Measurements from ENCODE around the gene POMT1.

Gene POMT1

DNA sequence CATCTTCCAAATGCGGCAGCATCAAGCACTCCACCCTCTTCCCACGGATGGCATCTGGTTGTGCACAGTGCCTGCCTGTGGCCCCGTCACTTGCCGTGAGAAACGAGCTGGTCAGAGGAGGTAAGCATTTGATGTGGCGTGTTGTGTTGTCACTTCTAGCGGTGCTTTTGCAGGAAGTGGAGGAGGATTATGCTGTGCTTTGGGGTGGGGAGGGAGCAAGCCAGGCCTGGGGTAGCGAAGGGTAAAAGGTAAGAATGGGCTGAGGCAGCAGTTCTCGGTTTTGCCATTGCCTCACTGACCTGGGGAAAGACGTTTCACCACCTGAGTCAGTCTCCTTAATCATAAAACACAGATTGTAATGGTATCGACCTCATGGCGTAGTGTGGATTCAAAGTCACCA is 2.3 kb upstream of the POMT1 start:
- Histone ChIP-seq H3K27ac (peak overlapping the region; percentile 99), H3K27me3 (ENCODE audit: insufficient read depth, low read depth) (no peaks in the 10 kb centered on the region), H3K36me3 (ENCODE audit: insufficient read depth) (peaks cover 3% of the 10 kb centered on the region; the same call in 1 of the 2 replicates), H3K4me1 (ENCODE audit: low read depth, poor library complexity, severe bottlenecking) (peaks cover 73% of the 10 kb centered on the region), H3K79me2 (ENCODE audit: insufficient read depth, low read depth) (peaks cover 37% of the 10 kb centered on the region), H2AFZ (ENCODE audit: low read depth) (no peak overlapping the region), H3K4me3 (IDR thresholded peaks at IDR 0.05; ENCODE audit: insufficient read depth, low read depth, low read length) (no peak overlapping the region), H3K4me2 (peak overlapping the region; percentile 97), H3K9ac (peak overlapping the region; percentile 82), H4K20me1 (ENCODE audit: insufficient read depth) (no peaks in the 10 kb centered on the region)
- TF ChIP-seq, protein P1, sequence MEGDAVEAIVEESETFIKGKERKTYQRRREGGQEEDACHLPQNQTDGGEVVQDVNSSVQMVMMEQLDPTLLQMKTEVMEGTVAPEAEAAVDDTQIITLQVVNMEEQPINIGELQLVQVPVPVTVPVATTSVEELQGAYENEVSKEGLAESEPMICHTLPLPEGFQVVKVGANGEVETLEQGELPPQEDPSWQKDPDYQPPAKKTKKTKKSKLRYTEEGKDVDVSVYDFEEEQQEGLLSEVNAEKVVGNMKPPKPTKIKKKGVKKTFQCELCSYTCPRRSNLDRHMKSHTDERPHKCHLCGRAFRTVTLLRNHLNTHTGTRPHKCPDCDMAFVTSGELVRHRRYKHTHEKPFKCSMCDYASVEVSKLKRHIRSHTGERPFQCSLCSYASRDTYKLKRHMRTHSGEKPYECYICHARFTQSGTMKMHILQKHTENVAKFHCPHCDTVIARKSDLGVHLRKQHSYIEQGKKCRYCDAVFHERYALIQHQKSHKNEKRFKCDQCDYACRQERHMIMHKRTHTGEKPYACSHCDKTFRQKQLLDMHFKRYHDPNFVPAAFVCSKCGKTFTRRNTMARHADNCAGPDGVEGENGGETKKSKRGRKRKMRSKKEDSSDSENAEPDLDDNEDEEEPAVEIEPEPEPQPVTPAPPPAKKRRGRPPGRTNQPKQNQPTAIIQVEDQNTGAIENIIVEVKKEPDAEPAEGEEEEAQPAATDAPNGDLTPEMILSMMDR (conservative IDR thresholded peaks at IDR 0.05; ENCODE audit: low read depth, low read length), result no peak

DNA sequence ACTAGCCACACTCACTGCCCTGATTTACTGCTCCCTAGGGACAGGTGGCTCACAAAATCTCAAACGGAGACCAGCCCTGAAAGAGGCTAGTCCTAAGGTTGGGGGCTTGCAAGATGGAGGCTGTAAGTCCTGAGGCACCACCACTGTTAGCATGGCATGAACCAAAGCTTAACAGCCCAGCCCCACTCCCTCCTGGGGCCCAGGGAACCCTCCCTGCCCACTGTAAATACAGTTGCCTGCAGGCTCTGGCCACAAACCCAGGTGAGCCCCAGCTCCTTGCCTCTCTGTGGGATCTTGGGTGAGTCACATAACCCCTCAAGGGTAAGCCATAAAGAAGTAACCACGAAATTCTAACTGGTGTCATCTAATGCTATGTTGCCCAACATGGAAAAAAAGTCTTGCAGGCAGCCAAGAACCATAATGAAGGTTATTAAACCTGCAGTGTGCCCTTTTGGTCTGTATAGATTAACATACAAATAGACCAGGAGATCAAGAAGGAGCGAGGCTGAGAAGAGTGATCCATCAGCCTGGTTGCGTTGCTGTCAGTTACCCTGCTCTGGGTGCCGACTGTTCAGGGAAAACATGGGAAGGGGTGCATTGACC is 1.7 kb upstream of the POMT1 start:
- peak overlapping the region; percentile 97 for H3K4me2 ChIP-seq
- H3K4me1 ChIP-seq (ENCODE audit: low read depth, poor library complexity, severe bottlenecking), result peaks cover 73% of the 10 kb centered on the region
- peaks cover 41% of the 10 kb centered on the region for H3K79me2 ChIP-seq (ENCODE audit: insufficient read depth, low read depth)
- H2AFZ ChIP-seq (ENCODE audit: low read depth), result no peak overlapping the region
- no peak overlapping the region for H3K4me3 ChIP-seq (IDR thresholded peaks at IDR 0.05; ENCODE audit: insufficient read depth, low read depth, low read length)
- H3K36me3 ChIP-seq (ENCODE audit: insufficient read depth), result peaks cover 3% of the 10 kb centered on the region; the same call in 1 of the 2 replicates
- no peaks in the 10 kb centered on the region for H3K27me3 ChIP-seq (ENCODE audit: insufficient read depth, low read depth)
- peak overlapping the region; percentile 99 for H3K27ac ChIP-seq
- peak overlapping the region; percentile 82 for H3K9ac ChIP-seq
- TF ChIP-seq, protein P1 (conservative IDR thresholded peaks at IDR 0.05; ENCODE audit: low read depth, low read length), result no peak
- no peaks in the 10 kb centered on the region for H4K20me1 ChIP-seq (ENCODE audit: insufficient read depth)

DNA sequence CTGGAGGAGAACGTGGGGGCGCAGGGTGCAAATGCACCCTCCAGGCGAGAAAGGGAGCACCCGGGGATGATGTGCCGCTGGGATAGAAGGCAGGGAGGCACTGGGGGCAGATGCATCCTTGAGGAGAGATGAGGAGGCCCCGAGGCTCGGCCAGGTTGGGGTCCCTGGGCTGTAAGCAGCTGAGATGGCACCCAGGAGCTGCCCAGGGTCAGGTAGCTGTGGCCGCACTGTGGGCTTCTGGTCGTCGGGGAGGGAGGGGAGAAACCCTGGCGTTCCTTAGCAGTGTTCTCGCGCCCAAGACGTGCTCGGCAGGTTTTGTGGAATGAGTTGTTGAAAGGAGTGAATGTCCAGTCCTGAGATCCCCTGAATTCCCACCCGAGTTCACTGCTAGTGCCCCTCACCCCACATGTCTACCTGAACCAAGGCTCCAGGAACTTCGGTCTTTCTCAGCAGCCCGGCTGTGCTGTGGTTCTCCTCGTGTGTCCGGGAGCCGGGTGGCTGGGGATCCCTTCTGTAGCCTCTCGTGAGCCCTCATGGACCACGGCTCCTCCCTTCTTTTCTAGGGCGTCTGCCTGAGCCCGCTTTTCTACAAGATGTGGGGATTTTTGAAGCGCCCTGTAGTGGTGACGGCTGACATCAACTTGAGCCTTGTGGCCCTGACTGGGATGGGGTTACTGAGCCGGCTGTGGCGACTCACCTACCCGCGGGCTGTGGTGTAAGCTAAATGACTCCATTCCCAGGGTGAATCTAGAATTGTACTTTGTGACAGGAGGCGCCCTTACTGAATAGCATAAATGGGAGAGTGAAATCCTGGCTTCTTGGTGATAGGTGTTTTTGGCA is 1.1 kb downstream of the POMT1 start:
- Histone ChIP-seq H3K4me2 (peak overlapping the region; percentile 96), H3K9ac (peak overlapping the region; percentile 82), H3K27ac (peak overlapping the region; percentile 99), H4K20me1 (ENCODE audit: insufficient read depth) (no peaks in the 10 kb centered on the region), H3K79me2 (ENCODE audit: insufficient read depth, low read depth) (peaks cover 46% of the 10 kb centered on the region), H3K36me3 (ENCODE audit: insufficient read depth) (no peaks in the 10 kb centered on the region), H2AFZ (ENCODE audit: low read depth) (peak overlapping the region; percentile 75), H3K27me3 (ENCODE audit: insufficient read depth, low read depth) (no peaks in the 10 kb centered on the region), H3K4me1 (ENCODE audit: low read depth, poor library complexity, severe bottlenecking) (peaks cover 52% of the 10 kb centered on the region), H3K4me3 (IDR thresholded peaks at IDR 0.05; ENCODE audit: insufficient read depth, low read depth, low read length) (no peak overlapping the region)
- TF ChIP-seq, protein P1 (conservative IDR thresholded peaks at IDR 0.05; ENCODE audit: low read depth, low read length), result no peak

DNA sequence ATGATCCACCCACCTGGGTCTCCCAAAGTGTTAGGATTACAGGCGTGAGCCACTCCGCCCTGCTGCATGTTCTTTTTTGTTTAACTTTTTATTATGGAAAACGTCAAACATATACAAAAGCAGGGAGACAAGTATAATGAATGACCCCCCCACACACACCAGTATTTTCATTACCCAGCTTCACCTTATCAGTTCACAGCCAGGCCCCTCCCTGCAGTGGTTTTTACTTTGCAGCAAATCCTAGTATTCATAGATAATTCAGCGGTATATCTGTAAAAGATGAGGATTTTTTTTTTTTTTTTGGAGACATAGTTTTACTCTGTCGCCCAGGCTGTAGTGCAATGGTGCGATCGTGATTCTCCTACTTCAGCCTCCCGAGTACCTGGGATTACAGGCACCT is 2.3 kb downstream of the POMT1 start:
- Histone ChIP-seq H4K20me1 (ENCODE audit: insufficient read depth) (no peaks in the 10 kb centered on the region), H3K79me2 (ENCODE audit: insufficient read depth, low read depth) (peaks cover 42% of the 10 kb centered on the region), H3K4me2 (0 out of 2 replicates have a peak overlapping the region, but pooled peaks have one; percentile 96), H3K4me1 (ENCODE audit: low read depth, poor library complexity, severe bottlenecking) (peaks cover 40% of the 10 kb centered on the region), H2AFZ (ENCODE audit: low read depth) (no peak overlapping the region), H3K4me3 (IDR thresholded peaks at IDR 0.05; ENCODE audit: insufficient read depth, low read depth, low read length) (no peak overlapping the region), H3K27me3 (ENCODE audit: insufficient read depth, low read depth) (no peaks in the 10 kb centered on the region), H3K36me3 (ENCODE audit: insufficient read depth) (no peaks in the 10 kb centered on the region), H3K9ac (no peak overlapping the region), H3K27ac (no peak overlapping the region)
- TF ChIP-seq, protein P1 (conservative IDR thresholded peaks at IDR 0.05; ENCODE audit: low read depth, low read length), result no peak

Measured in KMS-11 (cell line).